Breast epithelium (tissue), 4 donors: ENCODE data around the gene RRP1. TPM values are rescaled to one million over a fixed set of nuclear protein-coding genes. Genes with fewer than 3 reads are reported as not detected.
A peak's percentile ranks its signal among the peaks of the same experiment; 100 is the strongest.

Source experiments
- DNase-seq, 2 donors: peaks; one replicate each; pipeline ENCODE4 v3.0.0-alpha.2; 2019; ENCODE audit warnings: low spot score in 2 of 2
- H3K27ac ChIP-seq, 2 donors: fragments of 200-600 bp; sonication (generic) in 1 of 2; one replicate each; pipeline ENCODE4 v1.5.1; 2016 to 2019; ENCODE audit warnings: mild to moderate bottlenecking in 1 of 2
- H3K27me3 ChIP-seq, 2 donors: fragments of 200-600 bp; sonication (generic) in 1 of 2; one replicate each; pipeline versions ENCODE4 v1.5.1 to v1.6.0; 2017 to 2019; ENCODE audit warnings: control low read depth in 1 of 2, mild to moderate bottlenecking in 1 of 2
- H3K36me3 ChIP-seq: fragments of 200-600 bp; one replicate; pipeline ENCODE4 v1.5.1; 2019
- H3K4me1 ChIP-seq, 2 donors: fragments of 200-600 bp; sonication (generic); one replicate each; pipeline ENCODE4 v1.5.1; 2016 to 2019; ENCODE audit warnings: control low read depth in 1 of 2
- H3K4me3 ChIP-seq, 3 donors: fragments of 200-600 bp; sonication (generic); 1 replicate in 2 of 3; 2 replicates in 1 of 3; pipeline ENCODE4 v1.5.1; 2016 to 2019; ENCODE audit warnings: mild to moderate bottlenecking in 3 of 3, moderate library complexity in 2 of 3
- H3K9me3 ChIP-seq, 2 donors: fragments of 200-600 bp; sonication (generic) in 1 of 2; one replicate each; pipeline ENCODE4 v1.5.1; 2016 to 2019; ENCODE audit warnings: control low read depth in 1 of 2
- POLR2A ChIP-seq: fragments of 450-650 bp; IDR thresholded peaks from one replicate; pipeline ENCODE4 v1.6.1; 2016; ENCODE audit warnings: antibody characterized with exemption, mild to moderate bottlenecking, moderate library complexity
- POLR2AphosphoS5 ChIP-seq, 3 donors: sonication (generic); formaldehyde crosslinking; IDR thresholded peaks; one replicate each; pipeline ENCODE4 v1.6.1; 2017; ENCODE audit warnings: antibody characterized with exemption in 3 of 3
- intact Hi-C: fragments of 100-400 bp; cut with DNase I; formaldehyde crosslinking; loops from one replicate; pipeline ENCODE4 v1.15.1; 2023; ENCODE audit warnings: low total_unique reads
- total RNA-seq, 3 donors: library from RNA; depleted of rRNA; stranded (reverse); fragments of >200 nt; gene quantifications; one replicate each; pipeline ENCODE4 v1.1.0, GENCODE V29; 2016
- TF ChIP-seq, protein P1 (sequence below), 3 donors: fragments of 450-650 bp; IDR thresholded peaks; one replicate each; pipeline ENCODE4 v1.5.1; 2016 to 2017; ENCODE audit warnings: antibody characterized with exemption in 3 of 3, mild to moderate bottlenecking in 3 of 3, moderate library complexity in 3 of 3

Gene RRP1
- total RNA-seq, 3 donors from 2014 or later = 15.4 to 22.9 (median 16.5) TPM

GRCh38 chr21:43810505-43811261, 21.3 kb downstream of the RRP1 start:
- no peak overlapping the region for H3K27ac ChIP-seq
- peak; percentile 60 to 83 for DNase-seq
- H3K4me3 ChIP-seq = peak overlapping the region in 2 of 3 donors; percentile 39 to 63

DNA sequence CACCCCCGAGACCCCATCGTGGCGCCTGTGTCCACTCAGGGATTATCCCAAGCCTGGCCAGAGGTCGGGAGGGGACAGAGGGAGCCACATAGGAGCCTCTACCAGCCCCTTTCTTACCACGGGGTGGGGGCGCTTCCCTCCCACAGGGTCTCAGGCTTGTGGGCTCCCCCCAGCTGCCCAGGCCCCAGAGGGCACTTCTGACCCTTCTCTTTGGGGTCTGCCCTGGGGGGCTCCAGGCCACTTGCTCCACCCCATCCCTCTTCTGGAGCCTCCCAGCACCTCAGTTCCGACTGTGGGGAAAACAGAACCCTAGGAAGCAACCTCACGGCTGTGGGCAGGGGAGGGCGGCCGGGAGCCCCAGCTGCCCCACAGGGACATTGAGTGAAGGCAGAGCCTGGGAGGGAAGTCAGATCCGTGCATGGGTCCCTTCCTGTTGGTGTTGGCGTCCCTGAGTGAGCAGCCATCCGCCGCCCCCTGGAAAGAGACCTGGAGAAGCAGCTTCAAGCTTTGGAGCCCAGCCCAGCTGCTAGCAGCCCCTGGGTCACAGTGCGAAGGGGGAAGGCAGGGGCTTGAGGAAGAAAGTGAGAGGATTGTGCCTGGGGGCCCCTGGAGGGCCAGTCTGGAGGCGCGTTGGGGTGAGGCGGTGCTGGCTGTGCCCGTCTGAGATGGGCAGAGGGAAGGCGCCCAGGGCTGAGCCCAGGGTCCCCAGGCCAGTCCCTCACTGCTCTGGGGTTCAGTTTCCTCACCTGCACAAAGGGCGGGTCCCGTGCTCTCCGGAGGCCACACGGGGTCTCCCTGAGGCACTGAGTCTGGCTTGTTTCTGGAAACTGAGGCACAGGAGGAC, 22.1 kb downstream of the RRP1 start:
- no peaks in the 10 kb centered on the region for H3K36me3 ChIP-seq
- H3K27ac ChIP-seq = peak overlapping the region; percentile 38 to 63
- intact Hi-C loops = loop anchor here (10.0 kb wide), 1 partner anchor 153 kb away; no protein-coding TSS in a partner anchor
- H3K4me1 ChIP-seq = peaks cover 0 to 13% of the 10 kb centered on the region in 2 donors
- peak overlapping the region; percentile 19 to 63 (median 39) for H3K4me3 ChIP-seq
- H3K27me3 ChIP-seq = no peaks in the 10 kb centered on the region
- DNase-seq = no peak
- no peaks in the 10 kb centered on the region for H3K9me3 ChIP-seq
- no peak for TF ChIP-seq POLR2AphosphoS5 (IDR thresholded peaks at IDR 0.05)
- TF ChIP-seq, protein P1, sequence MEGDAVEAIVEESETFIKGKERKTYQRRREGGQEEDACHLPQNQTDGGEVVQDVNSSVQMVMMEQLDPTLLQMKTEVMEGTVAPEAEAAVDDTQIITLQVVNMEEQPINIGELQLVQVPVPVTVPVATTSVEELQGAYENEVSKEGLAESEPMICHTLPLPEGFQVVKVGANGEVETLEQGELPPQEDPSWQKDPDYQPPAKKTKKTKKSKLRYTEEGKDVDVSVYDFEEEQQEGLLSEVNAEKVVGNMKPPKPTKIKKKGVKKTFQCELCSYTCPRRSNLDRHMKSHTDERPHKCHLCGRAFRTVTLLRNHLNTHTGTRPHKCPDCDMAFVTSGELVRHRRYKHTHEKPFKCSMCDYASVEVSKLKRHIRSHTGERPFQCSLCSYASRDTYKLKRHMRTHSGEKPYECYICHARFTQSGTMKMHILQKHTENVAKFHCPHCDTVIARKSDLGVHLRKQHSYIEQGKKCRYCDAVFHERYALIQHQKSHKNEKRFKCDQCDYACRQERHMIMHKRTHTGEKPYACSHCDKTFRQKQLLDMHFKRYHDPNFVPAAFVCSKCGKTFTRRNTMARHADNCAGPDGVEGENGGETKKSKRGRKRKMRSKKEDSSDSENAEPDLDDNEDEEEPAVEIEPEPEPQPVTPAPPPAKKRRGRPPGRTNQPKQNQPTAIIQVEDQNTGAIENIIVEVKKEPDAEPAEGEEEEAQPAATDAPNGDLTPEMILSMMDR (IDR thresholded peaks at IDR 0.05) = no peak
- no peak for TF ChIP-seq POLR2A

More at GRCh38 chr21:43810505-43811261, 21.3 kb downstream of the RRP1 start:
- intact Hi-C loops = loop anchor here (10.0 kb wide), 1 partner anchor 154 kb away; no protein-coding TSS in a partner anchor
- Histone ChIP-seq H3K9me3 (no peaks in the 10 kb centered on the region), H3K27me3 (no peaks in the 10 kb centered on the region), H3K36me3 (no peaks in the 10 kb centered on the region), H3K4me1 (peaks cover 0 to 13% of the 10 kb centered on the region in 2 donors)
- no peak for TF ChIP-seq POLR2A
- TF ChIP-seq, protein P1 (IDR thresholded peaks at IDR 0.05) = peak; percentile 87 to 93 (median 89)

- intact Hi-C loops = loop anchor here (10.0 kb wide), 1 partner anchor 153 kb away; no protein-coding TSS in a partner anchor
- peak in 1 of 2 donors; percentile 52 for DNase-seq
- peak overlapping the region; percentile 19 to 63 (median 39) for H3K4me3 ChIP-seq
Observed at GRCh38 chr21:43812139-43812821, 22.9 kb downstream of the RRP1 start.

DNA sequence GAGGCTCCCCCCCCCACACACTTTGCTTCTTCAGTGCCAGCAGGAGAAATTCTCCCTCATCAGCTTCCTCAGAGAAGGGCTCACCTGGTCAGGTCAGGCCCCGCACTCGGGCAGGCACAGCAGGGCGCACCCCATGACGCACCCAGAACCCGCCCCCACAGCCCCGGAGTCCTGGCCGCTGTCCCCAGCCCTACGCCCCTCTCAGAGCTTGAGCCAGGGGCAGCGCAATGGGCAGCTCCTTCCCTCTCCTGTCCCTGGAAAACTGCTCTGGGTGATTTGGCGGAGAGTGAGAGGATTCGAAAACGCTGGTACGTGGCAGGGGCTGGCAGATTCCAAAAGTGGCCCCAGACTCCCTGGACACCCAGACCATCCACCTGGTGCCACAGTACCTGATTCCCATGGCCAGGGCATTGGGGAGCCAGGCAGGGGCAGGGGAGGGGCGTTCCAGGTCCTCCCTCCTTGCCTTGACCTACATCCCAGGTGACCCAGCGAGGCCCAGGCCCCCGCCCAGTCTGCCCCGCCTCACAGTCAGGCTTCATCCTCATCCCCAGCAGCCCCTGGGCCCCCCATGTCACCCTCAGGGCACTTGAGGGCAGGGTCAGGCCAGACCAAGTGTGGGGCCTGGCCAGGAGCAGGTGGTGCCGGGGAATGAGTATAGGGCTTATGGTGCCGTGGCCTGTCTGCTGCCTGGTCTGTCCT, 23.7 kb downstream of the RRP1 start:
- H3K27ac ChIP-seq = peak overlapping the region; percentile 38 to 63
- no peak for TF ChIP-seq POLR2A
- H3K27me3 ChIP-seq = no peaks in the 10 kb centered on the region
- H3K9me3 ChIP-seq = no peaks in the 10 kb centered on the region
- intact Hi-C loops = loop anchor here (10.0 kb wide), 1 partner anchor 152 kb away; no protein-coding TSS in a partner anchor
- H3K4me3 ChIP-seq = peak overlapping the region in 1 of 3 donors; percentile 39
- no peak for DNase-seq
- H3K4me1 ChIP-seq = peaks cover 0 to 13% of the 10 kb centered on the region in 2 donors
- no peaks in the 10 kb centered on the region for H3K36me3 ChIP-seq

More at GRCh38 chr21:43812139-43812821, 22.9 kb downstream of the RRP1 start:
- Histone ChIP-seq H3K4me1 (peaks cover 0 to 13% of the 10 kb centered on the region in 2 donors), H3K27me3 (no peaks in the 10 kb centered on the region), H3K9me3 (no peaks in the 10 kb centered on the region), H3K36me3 (no peaks in the 10 kb centered on the region), H3K27ac (peak overlapping the region; percentile 38 to 63)
- TF ChIP-seq, protein P1 (IDR thresholded peaks at IDR 0.05) = no peak
- TF ChIP-seq POLR2AphosphoS5 (IDR thresholded peaks at IDR 0.05) (peak in 1 of 3 donors; percentile 44), POLR2A (no peak)
